GM12872 (cell line): Measurements from ENCODE around the gene IPO13.

Experiments used
- TF ChIP-seq, protein P1 (sequence below): IDR thresholded peaks from 3 replicates; pipeline ENCODE4 v1.5.1; 2011; ENCODE audit warnings: low read depth, mild to moderate bottlenecking, low read length, moderate library complexity; ENCODE audit not compliant: insufficient read depth

The IPO13 gene, protein sequence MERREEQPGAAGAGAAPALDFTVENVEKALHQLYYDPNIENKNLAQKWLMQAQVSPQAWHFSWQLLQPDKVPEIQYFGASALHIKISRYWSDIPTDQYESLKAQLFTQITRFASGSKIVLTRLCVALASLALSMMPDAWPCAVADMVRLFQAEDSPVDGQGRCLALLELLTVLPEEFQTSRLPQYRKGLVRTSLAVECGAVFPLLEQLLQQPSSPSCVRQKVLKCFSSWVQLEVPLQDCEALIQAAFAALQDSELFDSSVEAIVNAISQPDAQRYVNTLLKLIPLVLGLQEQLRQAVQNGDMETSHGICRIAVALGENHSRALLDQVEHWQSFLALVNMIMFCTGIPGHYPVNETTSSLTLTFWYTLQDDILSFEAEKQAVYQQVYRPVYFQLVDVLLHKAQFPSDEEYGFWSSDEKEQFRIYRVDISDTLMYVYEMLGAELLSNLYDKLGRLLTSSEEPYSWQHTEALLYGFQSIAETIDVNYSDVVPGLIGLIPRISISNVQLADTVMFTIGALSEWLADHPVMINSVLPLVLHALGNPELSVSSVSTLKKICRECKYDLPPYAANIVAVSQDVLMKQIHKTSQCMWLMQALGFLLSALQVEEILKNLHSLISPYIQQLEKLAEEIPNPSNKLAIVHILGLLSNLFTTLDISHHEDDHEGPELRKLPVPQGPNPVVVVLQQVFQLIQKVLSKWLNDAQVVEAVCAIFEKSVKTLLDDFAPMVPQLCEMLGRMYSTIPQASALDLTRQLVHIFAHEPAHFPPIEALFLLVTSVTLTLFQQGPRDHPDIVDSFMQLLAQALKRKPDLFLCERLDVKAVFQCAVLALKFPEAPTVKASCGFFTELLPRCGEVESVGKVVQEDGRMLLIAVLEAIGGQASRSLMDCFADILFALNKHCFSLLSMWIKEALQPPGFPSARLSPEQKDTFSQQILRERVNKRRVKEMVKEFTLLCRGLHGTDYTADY

DNA sequence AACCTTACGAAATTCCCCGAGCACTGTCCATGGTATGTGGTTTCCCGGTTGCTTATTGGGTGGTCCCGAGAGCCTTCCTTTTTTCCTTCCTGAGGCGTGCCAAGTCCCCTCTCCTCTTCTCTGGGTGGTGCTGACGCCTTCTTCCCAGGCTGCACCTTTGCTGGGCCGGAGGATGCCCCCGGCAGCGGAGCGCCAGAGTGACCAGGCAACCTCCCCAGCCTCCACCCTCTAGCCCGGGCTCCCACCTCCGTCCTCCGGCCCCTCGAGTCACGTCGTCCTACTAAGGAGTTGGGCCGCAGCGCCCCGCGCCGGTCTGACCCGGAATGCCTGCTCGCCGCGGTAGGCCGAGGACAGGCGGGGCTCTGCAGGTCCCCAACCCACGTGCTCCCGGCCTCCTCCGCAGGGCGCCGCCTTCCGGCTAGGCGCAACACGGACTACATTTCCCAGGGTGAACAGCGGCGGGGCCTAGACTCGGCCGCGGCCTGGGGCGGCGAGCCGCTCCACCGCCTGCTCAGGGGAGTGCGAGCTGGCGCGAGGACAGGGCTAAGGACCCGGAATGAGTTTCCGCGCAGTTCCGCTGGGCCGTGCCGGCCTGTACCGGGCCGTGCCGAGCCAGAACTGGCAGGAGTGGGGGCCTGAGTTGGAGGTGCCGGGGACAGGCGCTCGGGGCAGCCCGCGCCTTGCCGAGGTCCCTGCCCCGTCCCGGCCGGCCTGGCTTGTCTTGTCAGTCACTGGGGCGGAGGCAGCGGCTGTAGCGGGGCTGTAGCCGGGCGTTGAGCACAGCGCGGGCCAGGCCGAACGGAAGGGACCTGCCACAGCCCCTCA is at the start of gene IPO13:
Gene IPO13, plus strand, starts transcription at position 715 of the 825 bp plus-strand sequence. CDS start 651 bp downstream, outside the sequence.
- TF ChIP-seq, protein P1, sequence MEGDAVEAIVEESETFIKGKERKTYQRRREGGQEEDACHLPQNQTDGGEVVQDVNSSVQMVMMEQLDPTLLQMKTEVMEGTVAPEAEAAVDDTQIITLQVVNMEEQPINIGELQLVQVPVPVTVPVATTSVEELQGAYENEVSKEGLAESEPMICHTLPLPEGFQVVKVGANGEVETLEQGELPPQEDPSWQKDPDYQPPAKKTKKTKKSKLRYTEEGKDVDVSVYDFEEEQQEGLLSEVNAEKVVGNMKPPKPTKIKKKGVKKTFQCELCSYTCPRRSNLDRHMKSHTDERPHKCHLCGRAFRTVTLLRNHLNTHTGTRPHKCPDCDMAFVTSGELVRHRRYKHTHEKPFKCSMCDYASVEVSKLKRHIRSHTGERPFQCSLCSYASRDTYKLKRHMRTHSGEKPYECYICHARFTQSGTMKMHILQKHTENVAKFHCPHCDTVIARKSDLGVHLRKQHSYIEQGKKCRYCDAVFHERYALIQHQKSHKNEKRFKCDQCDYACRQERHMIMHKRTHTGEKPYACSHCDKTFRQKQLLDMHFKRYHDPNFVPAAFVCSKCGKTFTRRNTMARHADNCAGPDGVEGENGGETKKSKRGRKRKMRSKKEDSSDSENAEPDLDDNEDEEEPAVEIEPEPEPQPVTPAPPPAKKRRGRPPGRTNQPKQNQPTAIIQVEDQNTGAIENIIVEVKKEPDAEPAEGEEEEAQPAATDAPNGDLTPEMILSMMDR: peak; percentile 72

DNA sequence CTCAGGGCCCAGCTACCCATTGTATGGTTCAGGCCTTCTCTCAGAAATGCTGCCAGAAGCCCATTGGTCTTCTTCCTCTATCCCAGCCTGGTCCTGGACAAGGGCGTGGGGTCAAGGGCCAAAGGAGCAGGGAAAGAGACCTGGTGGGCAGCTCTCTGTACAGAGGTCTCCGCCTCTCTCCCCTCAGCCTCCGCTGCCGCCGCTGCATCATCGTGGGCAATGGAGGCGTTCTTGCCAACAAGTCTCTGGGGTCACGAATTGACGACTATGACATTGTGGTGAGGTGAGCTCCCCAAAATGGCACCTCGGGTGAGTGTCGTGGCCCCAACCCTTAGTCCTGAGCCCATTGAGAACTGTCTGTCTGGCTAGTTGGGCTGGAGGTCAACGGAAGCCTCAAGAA is 47.8 kb upstream of the IPO13 start:
- TF ChIP-seq, protein P1: no peak

DNA sequence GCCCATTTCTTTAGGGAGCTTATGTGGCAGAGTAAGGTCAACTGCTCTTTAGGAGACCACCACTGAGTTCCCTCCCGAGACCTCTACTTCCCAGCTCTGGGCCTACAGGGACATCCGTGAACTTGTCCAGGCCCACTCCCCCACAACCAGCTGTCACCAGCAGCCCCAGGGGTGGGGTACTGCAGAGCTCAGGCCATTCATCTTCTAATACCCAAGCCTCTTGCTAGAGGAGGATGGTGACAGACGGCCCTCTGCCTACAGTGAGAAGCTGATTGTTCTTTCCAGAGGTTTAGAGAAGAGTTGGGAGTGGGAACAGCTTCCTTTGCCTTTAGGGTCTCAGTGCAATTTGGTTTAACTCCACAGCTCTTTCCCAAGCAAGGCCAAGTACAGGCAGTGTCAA is 46.4 kb upstream of the IPO13 start:
- TF ChIP-seq, protein P1: no peak

DNA sequence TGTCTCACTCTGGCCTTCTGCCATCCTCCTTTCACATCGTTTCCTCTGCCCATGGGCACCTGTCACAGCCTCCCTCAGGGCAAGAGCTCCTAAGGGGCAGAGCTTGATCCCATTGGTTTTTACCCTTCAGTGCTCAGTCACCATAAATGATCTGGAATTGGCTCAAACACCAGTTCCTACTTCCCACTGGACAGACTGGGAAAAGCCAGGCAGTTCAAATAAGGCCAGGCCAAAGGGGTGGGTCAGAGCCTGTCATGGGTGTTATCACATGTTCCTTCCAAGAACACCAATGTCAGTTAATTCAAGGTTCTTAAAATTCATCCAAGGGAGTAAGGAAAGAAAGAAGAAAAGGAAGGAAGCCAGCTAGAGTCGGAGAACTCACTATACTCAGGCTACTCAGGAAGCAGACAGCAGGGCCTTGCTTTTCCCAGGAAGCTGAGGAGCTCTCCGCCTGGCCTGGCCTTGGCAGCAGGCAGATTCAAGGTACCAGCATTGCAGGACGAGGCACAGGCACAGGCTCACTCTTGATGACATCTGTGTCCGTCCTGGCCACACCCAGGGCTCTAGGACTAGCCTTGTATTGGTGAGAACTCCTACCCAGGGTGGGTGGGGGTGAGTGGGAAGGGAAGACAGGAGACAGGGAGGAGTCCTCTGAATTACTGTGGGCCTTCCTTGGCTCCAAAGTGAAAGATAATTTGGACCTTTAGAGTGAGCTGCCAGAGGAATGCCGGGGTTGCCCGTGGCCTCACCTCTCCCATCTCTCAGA is 45.4 kb upstream of the IPO13 start:
- TF ChIP-seq, protein P1: no peak

DNA sequence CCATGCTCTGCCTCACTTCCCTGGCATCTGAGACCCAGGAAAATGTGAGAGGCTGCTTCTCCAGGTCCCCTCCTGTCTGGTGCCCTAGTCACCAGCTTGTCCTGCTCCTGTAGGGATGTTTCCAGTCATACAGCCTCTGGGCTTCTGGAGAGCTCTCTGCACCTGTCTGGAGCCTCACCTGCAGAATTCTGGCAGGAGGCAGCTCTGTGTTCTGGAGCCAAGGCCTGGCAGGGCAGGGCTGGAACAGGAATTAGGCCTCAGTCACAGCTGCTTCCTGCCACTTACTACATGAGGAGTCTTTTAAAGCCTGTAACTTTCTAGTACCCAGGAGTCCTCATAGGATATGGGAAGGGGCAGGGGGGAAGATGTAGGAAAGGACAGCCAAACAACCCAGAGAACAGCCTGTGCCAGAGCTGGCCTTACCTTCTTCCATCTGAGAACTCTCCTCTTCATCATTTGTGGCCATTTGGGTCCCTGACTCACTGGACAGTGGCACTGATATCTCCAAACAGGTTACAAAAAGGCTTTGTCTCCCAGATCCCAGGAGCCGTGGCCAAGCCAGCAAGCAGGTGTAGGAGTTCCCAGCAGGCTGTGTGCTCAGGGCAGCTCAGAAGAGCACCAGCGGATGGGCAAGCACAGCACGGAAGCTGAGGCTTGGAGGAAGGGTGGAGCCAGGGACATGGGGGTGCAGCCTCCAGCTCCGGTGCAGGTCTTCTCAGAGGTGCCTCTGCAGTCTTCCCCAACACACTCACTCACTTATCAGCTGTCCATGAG is 44.5 kb upstream of the IPO13 start:
- TF ChIP-seq, protein P1: no peak
